ENCODE results near the gene IL15RA.
"Not testable (repeated sequence)": the region's sequence is repeated elsewhere in the genome, so short reads cannot be mapped to it uniquely, and the experiment has no call there.

IL15RA gene

GRCh38 chr10:6006991-6007390, 29.6 kb upstream of the IL15RA start:
- DNase-seq (ENCODE audit: extremely low spot score, insufficient read length, low read depth), result no peak
- no peak for FAIRE-seq

GRCh38 chr10:6006546-6006945, 29.2 kb upstream of the IL15RA start:
- FAIRE-seq (no peak), DNase-seq (ENCODE audit: extremely low spot score, insufficient read length, low read depth) (no peak)

GRCh38 chr10:6005856-6006395, 28.6 kb upstream of the IL15RA start:
- no peak for FAIRE-seq
- no peak for DNase-seq (ENCODE audit: extremely low spot score, insufficient read length, low read depth)

GRCh38 chr10:6005161-6005804, 27.9 kb upstream of the IL15RA start:
- FAIRE-seq; DNase-seq (ENCODE audit: extremely low spot score, insufficient read length, low read depth): not testable (repeated sequence)

- DNase-seq (ENCODE audit: extremely low spot score, insufficient read length, low read depth), result no peak
Observed at GRCh38 chr10:6002809-6003510, 25.6 kb upstream of the IL15RA start.

GRCh38 chr10:5999440-6000165, 22.3 kb upstream of the IL15RA start:
- FAIRE-seq, result no peak
- DNase-seq (ENCODE audit: extremely low spot score, insufficient read length, low read depth), result no peak

More at GRCh38 chr10:6002809-6003510, 25.6 kb upstream of the IL15RA start:
- peak; percentile 29 for FAIRE-seq

- FAIRE-seq, result no peak
- DNase-seq (ENCODE audit: extremely low spot score, insufficient read length, low read depth), result no peak
Observed at GRCh38 chr10:5996696-5997095, 19.4 kb upstream of the IL15RA start.

GRCh38 chr10:5992398-5992797, 15.1 kb upstream of the IL15RA start:
- FAIRE-seq (no peak), DNase-seq (ENCODE audit: extremely low spot score, insufficient read length, low read depth) (no peak)

- no peak for FAIRE-seq
Observed at GRCh38 chr10:5991708-5992107, 14.4 kb upstream of the IL15RA start.

GRCh38 chr10:5989756-5990155, 12.4 kb upstream of the IL15RA start:
- DNase-seq (ENCODE audit: extremely low spot score, insufficient read length, low read depth) (no peak), FAIRE-seq (no peak)

More at GRCh38 chr10:5991708-5992107, 14.4 kb upstream of the IL15RA start:
- no peak for DNase-seq (ENCODE audit: extremely low spot score, insufficient read length, low read depth)

GRCh38 chr10:5988336-5988920, 11.1 kb upstream of the IL15RA start:
- FAIRE-seq (no peak), DNase-seq (ENCODE audit: extremely low spot score, insufficient read length, low read depth) (no peak)

GRCh38 chr10:5987747-5988146, 10.4 kb upstream of the IL15RA start:
- DNase-seq (ENCODE audit: extremely low spot score, insufficient read length, low read depth), result no peak
- FAIRE-seq, result no peak

GRCh38 chr10:5985029-5985428, 7.7 kb upstream of the IL15RA start:
- FAIRE-seq (no peak), DNase-seq (ENCODE audit: extremely low spot score, insufficient read length, low read depth) (no peak)

- FAIRE-seq, result no peak
- no peak for DNase-seq (ENCODE audit: extremely low spot score, insufficient read length, low read depth)
Observed at GRCh38 chr10:5983774-5984173, 6.4 kb upstream of the IL15RA start.

GRCh38 chr10:5981529-5981928, 4.2 kb upstream of the IL15RA start:
- FAIRE-seq (no peak), DNase-seq (ENCODE audit: extremely low spot score, insufficient read length, low read depth) (no peak)

- DNase-seq (ENCODE audit: extremely low spot score, insufficient read length, low read depth), result no peak
Observed at GRCh38 chr10:5978230-5978489, 817 bp upstream of the IL15RA start.

GRCh38 chr10:5976512-5977470, 552 bp downstream of the IL15RA start:
- FAIRE-seq (no peak), DNase-seq (ENCODE audit: extremely low spot score, insufficient read length, low read depth) (peak; percentile 17)

More at GRCh38 chr10:5978230-5978489, 817 bp upstream of the IL15RA start:
- FAIRE-seq, result no peak

GRCh38 chr10:5975641-5976473, 1.5 kb downstream of the IL15RA start:
- FAIRE-seq (peak; percentile 94), DNase-seq (ENCODE audit: extremely low spot score, insufficient read length, low read depth) (peak; percentile 67)

- DNase-seq (ENCODE audit: extremely low spot score, insufficient read length, low read depth) (no peak), FAIRE-seq (no peak)
Observed at GRCh38 chr10:5973069-5973468, 4.3 kb downstream of the IL15RA start.

Measured in GM18507 (cell line).